H9 (cell line): ENCODE results near the gene SCEL. TPM values are rescaled to one million over a fixed set of nuclear protein-coding genes. Genes with fewer than 3 reads are reported as not detected.

Source experiments
- DNase-seq: peaks from one replicate; pipeline ENCODE4 v3.0.0-alpha.2; 2017
- H2AFZ ChIP-seq: one replicate; pipeline ENCODE4 v1.6.1; 2013; ENCODE audit warnings: mild to moderate bottlenecking, low read length, control low read depth, moderate library complexity
- H2AK5ac ChIP-seq: 2 replicates; pipeline ENCODE4 v1.6.1; 2013; ENCODE audit warnings: low read length, control low read depth, mixed read lengths; ENCODE audit not compliant: insufficient read length
- H2BK120ac ChIP-seq: one replicate; pipeline ENCODE4 v1.6.1; 2013; ENCODE audit warnings: low read depth, mild to moderate bottlenecking, low read length, control low read depth, inconsistent platforms; ENCODE audit not compliant: poor library complexity, severe bottlenecking
- H2BK12ac ChIP-seq: 2 replicates; pipeline ENCODE4 v1.6.1; 2013; ENCODE audit warnings: low read length, control low read depth, mixed read lengths, low read depth; ENCODE audit not compliant: insufficient read length
- H2BK15ac ChIP-seq: 2 replicates; pipeline ENCODE4 v1.6.1; 2013; ENCODE audit warnings: low read depth, low read length, control low read depth
- H2BK20ac ChIP-seq: one replicate; pipeline ENCODE4 v1.6.1; 2013; ENCODE audit warnings: low read depth, mild to moderate bottlenecking, low read length, control low read depth, inconsistent platforms; ENCODE audit not compliant: poor library complexity, severe bottlenecking
- H2BK5ac ChIP-seq: 2 replicates; pipeline ENCODE4 v1.6.1; 2013; ENCODE audit warnings: low read length, control low read depth, mixed read lengths; ENCODE audit not compliant: insufficient read length
- H3K14ac ChIP-seq: 2 replicates; pipeline ENCODE4 v1.6.1; 2013; ENCODE audit warnings: low read length, control low read depth; ENCODE audit not compliant: insufficient read depth
- H3K18ac ChIP-seq: 2 replicates; pipeline ENCODE4 v1.6.1; 2013; ENCODE audit warnings: low read depth, mild to moderate bottlenecking, mixed read lengths, low read length, control low read depth; ENCODE audit not compliant: insufficient read length
- H3K23ac ChIP-seq: 2 replicates; pipeline ENCODE4 v1.6.1; 2013; ENCODE audit warnings: low read length, control low read depth, mixed read lengths, low read depth; ENCODE audit not compliant: insufficient read length
- H3K23me2 ChIP-seq: 2 replicates; pipeline ENCODE4 v1.6.1; 2013; ENCODE audit warnings: low read depth, mild to moderate bottlenecking, mixed read lengths, low read length, control low read depth; ENCODE audit not compliant: insufficient read length, poor library complexity, severe bottlenecking
- H3K27ac ChIP-seq: 2 replicates; pipeline ENCODE4 v1.5.1; 2013; ENCODE audit warnings: low read length, control low read depth, mixed read lengths, low read depth; ENCODE audit not compliant: insufficient read length
- H3K27me3 ChIP-seq: 2 replicates; pipeline ENCODE4 v1.6.1; 2013; ENCODE audit warnings: low read length, control low read depth, inconsistent platforms; ENCODE audit not compliant: insufficient read depth
- H3K4ac ChIP-seq: 2 replicates; pipeline ENCODE4 v1.6.1; 2013; ENCODE audit warnings: low read depth, mild to moderate bottlenecking, control low read depth, inconsistent platforms, low read length, moderate library complexity
- H3K4me1 ChIP-seq: 2 replicates; pipeline ENCODE4 v1.6.1; 2013; ENCODE audit warnings: low read length, control low read depth, inconsistent platforms; ENCODE audit not compliant: insufficient read depth
- H3K4me2 ChIP-seq: 2 replicates; pipeline ENCODE4 v1.6.1; 2013; ENCODE audit warnings: low read length, control low read depth, mixed read lengths; ENCODE audit not compliant: insufficient read length, insufficient read depth
- H3K56ac ChIP-seq: 2 replicates; pipeline ENCODE4 v1.6.1; 2013; ENCODE audit warnings: low read depth, mild to moderate bottlenecking, mixed read lengths, low read length, control low read depth; ENCODE audit not compliant: insufficient read length
- H3K79me1 ChIP-seq: 2 replicates; pipeline ENCODE4 v1.6.1; 2013; ENCODE audit warnings: low read depth, mild to moderate bottlenecking, moderate library complexity, low read length, control low read depth, inconsistent platforms; ENCODE audit not compliant: insufficient read depth, poor library complexity, severe bottlenecking
- H3K79me2 ChIP-seq: 2 replicates; pipeline ENCODE4 v1.6.1; 2013; ENCODE audit warnings: low read length, control low read depth, inconsistent platforms; ENCODE audit not compliant: insufficient read depth
- H3K9ac ChIP-seq: 2 replicates; pipeline ENCODE4 v1.6.1; 2013; ENCODE audit warnings: low read length, control low read depth, mixed read lengths; ENCODE audit not compliant: insufficient read length; ENCODE audit errors: extremely low read depth
- H3K9me3 ChIP-seq: one replicate; pipeline ENCODE4 v1.6.1; 2013; ENCODE audit warnings: low read depth, low read length, inconsistent platforms; ENCODE audit not compliant: control insufficient read depth
- H3T11ph ChIP-seq: one replicate; pipeline ENCODE4 v1.6.1; 2013; ENCODE audit warnings: mild to moderate bottlenecking, low read length, control low read depth, inconsistent platforms
- H4K20me1 ChIP-seq: one replicate; pipeline ENCODE4 v1.6.1; 2013; ENCODE audit not compliant: control insufficient read depth, insufficient read length, insufficient read depth
- H4K5ac ChIP-seq: 2 replicates; pipeline ENCODE4 v1.6.1; 2013; ENCODE audit warnings: low read depth, mild to moderate bottlenecking, mixed read lengths, low read length, control low read depth; ENCODE audit not compliant: insufficient read length
- H4K8ac ChIP-seq: replicated peaks from 2 replicates; pipeline ENCODE4 v1.6.1; 2013; ENCODE audit warnings: low read length, control low read depth, mixed read lengths, low read depth; ENCODE audit not compliant: insufficient read length
- H4K91ac ChIP-seq: 2 replicates; pipeline ENCODE4 v1.6.1; 2013; ENCODE audit warnings: low read depth, mild to moderate bottlenecking, moderate library complexity, mixed read lengths, low read length, control low read depth; ENCODE audit not compliant: insufficient read length
- H3K27ac Mint-ChIP-seq, 3 experiments: 2 replicates in 2 of 3; 3 replicates in 1 of 3; pipeline ENCODE4 v1.8.0; 2020 to 2021; ENCODE audit warnings: mixed read lengths in 3 of 3, mild to moderate bottlenecking in 1 of 3, moderate library complexity in 1 of 3
- H3K27me3 Mint-ChIP-seq: 2 replicates; pipeline ENCODE4 v1.8.0; 2021; ENCODE audit warnings: low read depth, mild to moderate bottlenecking, moderate library complexity, mixed read lengths
- H3K36me3 Mint-ChIP-seq, 3 experiments: 2 replicates in 2 of 3; 3 replicates in 1 of 3; pipeline ENCODE4 v1.8.0; 2020 to 2021; ENCODE audit warnings: low read depth in 3 of 3, mixed read lengths in 3 of 3; ENCODE audit not compliant: insufficient read depth in 1 of 3
- H3K4me1 Mint-ChIP-seq, 2 experiments: 2 replicates each; pipeline ENCODE4 v1.8.0; 2020; ENCODE audit warnings: mixed read lengths in 2 of 2
- H3K4me3 Mint-ChIP-seq, 2 experiments: 2 replicates in 1 of 2; 3 replicates in 1 of 2; pipeline ENCODE4 v1.8.0; 2020 to 2021; ENCODE audit warnings: mild to moderate bottlenecking in 2 of 2, mixed read lengths in 2 of 2, moderate library complexity in 1 of 2
- H3K9me3 Mint-ChIP-seq, 2 experiments: 2 replicates in 1 of 2; 3 replicates in 1 of 2; pipeline ENCODE4 v1.8.0; 2020; ENCODE audit warnings: mild to moderate bottlenecking in 2 of 2, mixed read lengths in 2 of 2, moderate library complexity in 1 of 2
- CTCF ChIP-seq: fragments of 200-600 bp; sonication (generic); conservative IDR thresholded peaks from 3 replicates; pipeline ENCODE4 v1.8.0; 2021; ENCODE audit warnings: antibody characterized with exemption, mild to moderate bottlenecking
- WGBS: extraction: QIAGEN DNeasy Blood & Tissue Kit; methylation state at CpG from one replicate; pipeline ENCODE4 v1.1.7; 2013; ENCODE audit warnings: missing lambda C conversion rate, low lambda C conversion rate, mixed read lengths; ENCODE audit not compliant: insufficient read length; ENCODE audit errors: extremely low coverage; 5-methylcytosine and 5-hydroxymethylcytosine counted together
- total RNA-seq: library from RNA; stranded (reverse); gene quantifications from 2 replicates; pipeline ENCODE4 v1.2.1, GENCODE V29; 2021

SCEL gene
- total RNA-seq, 1 experiment from 2014 or later: not detected

DNA sequence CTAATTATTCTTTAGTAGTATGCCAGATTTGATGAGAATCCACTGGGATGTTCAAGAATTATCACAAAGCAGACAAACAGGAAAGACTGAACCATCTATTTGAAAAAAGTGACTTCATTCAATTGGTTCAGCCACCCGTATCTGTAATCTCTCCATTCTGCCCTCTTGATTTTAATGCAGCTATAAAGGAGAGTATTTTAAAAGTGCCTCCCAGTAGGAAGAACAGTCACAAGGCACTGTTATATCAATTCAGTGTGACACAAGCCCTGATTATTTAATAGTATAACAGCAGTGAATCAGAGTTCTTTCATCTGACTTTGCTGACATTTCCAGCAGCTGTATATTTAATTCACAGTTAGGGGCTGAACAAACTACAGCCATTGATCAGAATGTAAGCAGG, 84.6 kb downstream of the SCEL start:
- no peak for DNase-seq
- no peak for TF ChIP-seq CTCF
- Histone ChIP-seq H3K4me2 (no peak overlapping the region), H4K8ac (no peak overlapping the region), H3K56ac (no peak overlapping the region), H2BK12ac (no peak overlapping the region), H3K27me3 (no peaks in the 10 kb centered on the region), H3K9ac (no peak overlapping the region), H4K91ac (no peak overlapping the region), H3K4me1 (no peaks in the 10 kb centered on the region), H3K4ac (no peak overlapping the region), H3T11ph (no peak overlapping the region), H2AK5ac (no peak overlapping the region), H4K5ac (no peak overlapping the region), H3K14ac (no peak overlapping the region), H4K20me1 (no peaks in the 10 kb centered on the region), H3K18ac (no peak overlapping the region), H3K79me2 (no peaks in the 10 kb centered on the region), H2BK5ac (no peak overlapping the region), H3K9me3 (no peaks in the 10 kb centered on the region), H2BK20ac (no peak overlapping the region), H2AFZ (no peak overlapping the region), H3K23me2 (no peaks in the 10 kb centered on the region), H2BK120ac (no peak overlapping the region), H3K79me1 (no peaks in the 10 kb centered on the region), H2BK15ac (no peak overlapping the region), H3K27ac (no peak overlapping the region), H3K23ac (no peak overlapping the region)
- Mint-ChIP-seq H3K27me3 (no peaks in the 10 kb centered on the region), H3K27ac (no peak overlapping the region), H3K9me3 (no peaks in the 10 kb centered on the region), H3K4me1 (no peaks in the 10 kb centered on the region), H3K4me3 (no peak overlapping the region), H3K36me3 (no peaks in the 10 kb centered on the region)
- no CpG with 5 or more reads among the region's 1 CpG for WGBS
